ENCODE measurements around the gene GJB1. TPM values are rescaled to one million over a fixed set of nuclear protein-coding genes. Genes with fewer than 3 reads are reported as not detected.

GJB1 gene
- total and polyA plus RNA-seq, 9 of the 15 experiments (the other 6 are each of a cell fraction or from before 2014, with no cell fraction given), result 0.11 TPM; not detected in 8

GRCh38 chrX:71178908-71179307 is 44.1 kb upstream of the GJB1 start (continued):
- TF ChIP-seq ZHX1 (conservative IDR thresholded peaks at IDR 0.05; ENCODE audit: low read length), result no peak
- peak; percentile 78 to 92 for TF ChIP-seq RAD21 (CRISPR knock-in tag; conservative IDR thresholded peaks at IDR 0.05 in 1 of 2, IDR thresholded peaks at IDR 0.05 in 1 of 2)
- TF ChIP-seq ZNF76 (CRISPR knock-in tag; IDR thresholded peaks at IDR 0.05; ENCODE audit: borderline replicate concordance), result no peak
- TF ChIP-seq GTF3C2 (IDR thresholded peaks at IDR 0.05; ENCODE audit: borderline replicate concordance, extremely low read depth, insufficient read length), result no peak
- no peak for TF ChIP-seq GTF2E2 (tag; IDR thresholded peaks at IDR 0.05)
- no peak for TF ChIP-seq TRIM25 (IDR thresholded peaks at IDR 0.05; ENCODE audit: borderline replicate concordance)
- no peak for TF ChIP-seq ARHGAP35 (IDR thresholded peaks at IDR 0.05; ENCODE audit: partially characterized antibody)
- no peak for TF ChIP-seq MCM3 (IDR thresholded peaks at IDR 0.05)
- TF ChIP-seq STAG1 (CRISPR knock-in tag; IDR thresholded peaks at IDR 0.05; ENCODE audit: borderline replicate concordance), result peak; percentile 56; the same call in 1 of the 2 replicates
- TF ChIP-seq CBX5 (IDR thresholded peaks at IDR 0.05; ENCODE audit: borderline replicate concordance, low read depth), result no peak
- no peak for TF ChIP-seq STAT5A (IDR thresholded peaks at IDR 0.05; ENCODE audit: borderline replicate concordance, low read length)
- no peak for TF ChIP-seq E2F8 (IDR thresholded peaks at IDR 0.05; ENCODE audit: low read depth, partially characterized antibody)
- no peak for TF ChIP-seq RBM34 (IDR thresholded peaks at IDR 0.05; ENCODE audit: borderline replicate concordance, insufficient read depth, low read length)
- no peak for TF ChIP-seq TRIM24 (IDR thresholded peaks at IDR 0.05)

Data from K562 (cell line).